ENCODE measurements around the gene ATP8B3.
A peak's percentile ranks its signal among the peaks of the same experiment; 100 is the strongest.

The ATP8B3 gene

DNA sequence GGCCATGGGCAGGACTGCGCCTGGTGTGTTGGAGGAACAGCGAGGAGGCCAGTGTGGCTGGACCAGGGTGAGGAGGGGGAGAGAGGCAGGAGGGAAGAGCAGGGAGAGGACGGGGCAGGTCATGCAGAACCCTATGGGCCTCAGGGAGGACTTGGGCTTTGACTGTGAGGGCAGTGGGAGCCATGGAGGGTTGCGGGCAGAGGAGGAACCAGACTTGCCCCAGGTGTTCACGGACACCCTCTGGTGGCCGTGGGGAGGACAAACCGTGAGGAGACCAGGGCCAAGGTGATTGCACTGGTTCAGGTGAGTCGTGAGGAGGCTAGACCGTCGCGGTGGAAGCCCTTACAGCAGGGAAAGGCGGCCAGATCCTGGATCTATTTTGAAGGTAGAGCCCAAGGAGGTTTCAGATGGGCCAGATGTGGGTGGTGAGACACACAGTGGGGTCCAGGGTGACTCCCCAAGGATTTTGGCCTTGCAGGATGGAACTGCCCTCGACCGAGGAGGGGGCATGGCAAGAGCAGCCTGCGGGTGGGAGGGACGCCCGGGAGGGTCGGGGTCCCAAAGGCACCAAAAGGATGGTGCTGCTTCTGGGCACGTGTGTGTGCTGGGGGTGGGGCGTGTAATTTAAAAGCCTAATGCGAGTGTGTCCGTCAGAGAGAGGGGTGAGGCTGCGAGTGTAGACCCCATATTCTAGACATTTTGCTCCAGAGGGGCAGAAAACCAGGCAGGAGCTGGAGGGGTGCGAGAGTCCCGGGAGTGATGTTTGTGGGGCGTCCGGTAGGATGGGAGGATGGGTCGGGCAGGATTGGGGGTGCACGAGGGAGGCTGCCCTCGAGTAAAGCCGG lies 39.0 kb upstream of the ATP8B3 start:
- DNase-seq = no peak

DNA sequence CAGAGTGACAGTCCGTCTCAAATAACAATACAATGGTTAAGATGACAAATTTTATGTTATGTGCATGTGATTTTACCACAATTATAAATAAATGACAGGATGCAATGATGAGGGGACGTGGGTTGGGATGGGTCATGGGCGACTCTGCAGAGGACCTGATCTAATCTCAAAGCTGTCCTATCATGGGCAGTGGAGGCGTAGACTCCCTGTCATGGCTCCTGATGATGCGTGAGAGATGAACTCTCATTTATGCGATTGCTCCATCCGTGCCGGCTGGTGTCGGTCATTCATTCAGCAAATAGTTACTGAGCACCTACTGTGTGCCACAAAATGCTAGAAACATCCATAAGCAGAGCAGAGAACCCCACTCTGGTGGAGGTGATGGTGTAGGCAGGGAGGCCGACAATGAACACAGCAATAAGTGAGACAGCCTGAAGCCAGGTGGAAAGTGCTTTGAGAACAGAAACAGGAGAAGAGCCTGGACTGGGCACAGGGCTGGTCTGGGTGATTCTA lies 37.9 kb upstream of the ATP8B3 start:
- DNase-seq = no peak

DNA sequence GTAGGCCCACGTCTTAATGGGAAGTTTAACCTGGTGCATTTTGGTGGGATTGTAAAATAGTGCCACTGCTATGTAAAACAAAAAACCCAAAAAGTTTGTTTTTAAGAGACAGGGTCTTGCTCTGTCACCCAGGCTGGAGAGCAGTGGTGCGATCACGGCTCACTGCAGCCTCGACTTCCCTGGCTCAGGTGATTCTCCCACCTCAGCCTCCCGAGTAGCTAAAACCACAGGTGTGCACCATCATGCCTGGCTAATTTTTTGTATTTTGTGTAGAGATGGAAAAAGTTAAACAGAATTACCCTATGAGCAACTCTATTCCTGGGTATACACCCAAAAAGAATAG lies 37.0 kb upstream of the ATP8B3 start:
- no peak for DNase-seq

DNA sequence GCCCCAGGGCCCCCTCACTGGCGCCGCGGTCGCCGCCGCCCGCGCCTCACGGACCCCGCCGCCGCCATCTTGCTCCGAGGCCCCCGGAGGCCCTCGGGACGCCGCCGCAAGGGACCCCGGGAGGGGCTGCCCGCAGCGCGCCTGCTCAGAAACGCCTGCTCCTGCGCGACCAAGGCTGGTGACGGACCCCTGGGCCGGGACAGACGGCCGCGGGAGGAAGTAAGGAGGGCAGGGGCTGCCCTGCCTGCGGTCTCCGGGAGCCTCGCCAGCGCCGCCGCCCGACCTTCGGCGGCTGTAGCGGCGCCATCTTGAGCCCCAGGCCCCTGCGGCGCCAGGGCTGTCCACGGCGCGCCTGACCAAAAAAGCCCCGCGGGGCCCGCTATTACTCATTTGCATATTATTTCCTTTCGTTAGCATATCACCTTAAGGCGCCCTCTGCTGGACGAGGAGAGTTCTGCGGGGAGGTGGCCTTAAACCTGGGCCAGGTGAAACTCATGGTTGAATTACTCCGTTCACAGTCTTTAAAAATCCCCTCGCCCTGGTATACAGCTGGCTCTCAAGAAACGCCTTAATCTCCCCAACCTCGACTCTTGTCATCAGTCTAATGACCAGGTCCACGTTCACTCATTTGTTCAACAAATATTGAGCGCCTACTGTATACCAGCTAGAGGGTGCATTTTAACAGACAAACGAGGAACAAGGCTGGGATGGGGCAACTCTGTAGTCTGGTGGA lies 36.5 kb upstream of the ATP8B3 start, which contains the start of gene REXO1:
Gene REXO1, minus strand, starts transcription at position 85 of the 733 bp plus-strand sequence. CDS start 125 bp downstream, outside the sequence.
- peak; percentile 94 for DNase-seq

DNA sequence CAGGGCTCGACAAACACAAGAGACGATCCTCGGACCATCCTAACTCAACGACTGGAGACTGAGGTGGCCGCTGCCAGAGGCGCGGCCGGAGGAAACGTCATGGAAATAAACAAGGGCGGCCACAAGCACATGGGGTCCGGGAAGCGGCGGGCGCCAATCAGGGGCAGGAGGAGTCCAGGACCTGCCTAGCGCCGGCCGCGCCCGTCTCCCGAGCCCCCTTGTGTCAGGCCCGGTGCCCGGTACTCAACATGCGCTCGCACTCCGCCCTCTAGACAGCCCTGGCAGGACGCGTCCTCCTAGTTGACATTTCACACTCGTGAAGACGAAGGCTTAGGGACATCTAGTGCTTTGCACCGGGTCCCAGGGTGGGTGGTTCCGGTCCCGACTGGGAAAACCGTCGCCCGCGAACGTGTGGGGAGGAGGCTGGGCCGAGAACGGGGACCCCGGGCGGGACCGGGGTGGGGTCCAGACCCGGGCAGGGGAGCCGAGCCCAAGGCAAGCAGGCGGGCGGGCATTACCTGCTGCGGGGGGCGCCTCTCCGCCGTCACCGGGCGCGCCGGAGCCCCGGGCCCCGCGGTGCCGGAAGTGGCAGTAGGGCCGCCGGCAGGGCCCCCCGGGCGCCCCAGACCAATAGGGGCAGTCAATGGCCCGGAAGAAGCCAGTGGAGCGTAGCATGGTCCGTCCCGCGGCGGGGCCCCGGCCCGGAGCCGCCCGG lies 35.8 kb upstream of the ATP8B3 start:
- DNase-seq = peak; percentile 8

DNA sequence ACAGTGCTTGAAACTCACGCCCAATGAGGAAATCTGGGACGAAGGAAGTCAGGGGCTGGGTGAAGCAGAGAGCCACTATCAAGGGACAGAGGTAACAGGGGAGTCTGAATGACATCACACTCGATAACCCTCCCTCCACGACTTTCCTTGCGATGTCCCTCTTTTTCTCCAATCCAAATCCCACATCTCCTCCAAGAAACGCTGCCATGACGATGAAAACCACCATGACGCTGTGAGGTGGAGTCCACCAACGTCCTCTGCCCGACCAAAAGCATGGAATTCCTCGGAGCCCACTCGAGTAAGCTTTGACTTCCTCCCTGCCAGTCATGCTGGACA lies 35.2 kb upstream of the ATP8B3 start:
- DNase-seq = no peak

DNA sequence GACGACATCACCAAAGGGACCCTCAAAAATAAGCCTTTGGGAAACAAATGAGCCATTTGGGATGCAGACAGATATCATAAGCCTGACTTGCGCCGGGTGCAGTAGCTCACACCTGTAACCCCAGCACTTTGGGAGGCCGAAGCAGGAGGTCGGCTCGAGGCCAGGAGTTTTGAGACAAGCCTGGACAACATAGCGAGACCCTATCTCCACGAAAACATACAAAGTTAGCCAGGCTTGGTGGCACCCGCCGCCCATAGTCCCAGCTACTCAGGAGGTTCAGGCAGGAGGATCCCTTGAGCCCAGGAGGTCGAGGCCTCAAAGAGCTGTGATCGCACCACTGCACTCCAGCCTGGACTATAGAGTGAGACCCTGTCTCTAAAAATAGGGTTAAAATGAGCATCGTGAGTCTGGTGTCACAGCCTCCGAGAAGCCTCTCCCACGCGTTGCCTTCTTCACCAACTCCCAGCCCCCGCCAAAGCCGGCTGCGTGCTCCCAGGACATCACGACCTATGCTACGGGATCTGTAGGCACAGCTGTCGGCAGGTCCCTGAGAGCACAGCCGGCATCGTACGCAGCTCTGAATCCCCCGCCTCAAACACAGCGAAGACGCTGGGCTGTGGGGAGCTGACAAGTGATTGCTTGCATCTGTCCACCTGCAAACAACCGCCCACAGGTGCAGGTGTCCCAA lies 34.6 kb upstream of the ATP8B3 start:
- no peak for DNase-seq

DNA sequence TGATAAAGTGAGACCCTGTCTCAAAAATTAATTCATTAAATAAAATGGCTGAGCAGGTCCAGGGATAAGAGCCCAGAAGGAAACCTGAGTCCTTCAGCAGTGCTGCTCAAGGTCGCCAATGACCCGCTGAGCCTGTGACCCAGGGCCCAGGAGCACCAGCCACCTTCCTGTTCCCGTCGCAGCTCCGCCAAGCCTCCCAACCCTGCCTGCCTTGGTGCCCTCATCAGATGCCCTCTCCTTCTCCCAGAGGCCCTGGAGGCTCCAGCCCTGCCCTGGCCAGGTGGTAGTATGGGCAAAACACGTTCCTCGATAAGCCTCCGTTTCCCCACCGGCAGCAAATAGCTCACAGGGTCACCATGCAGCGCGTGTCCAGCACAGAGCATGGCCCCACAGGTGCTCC lies 33.6 kb upstream of the ATP8B3 start:
- no peak for DNase-seq

DNA sequence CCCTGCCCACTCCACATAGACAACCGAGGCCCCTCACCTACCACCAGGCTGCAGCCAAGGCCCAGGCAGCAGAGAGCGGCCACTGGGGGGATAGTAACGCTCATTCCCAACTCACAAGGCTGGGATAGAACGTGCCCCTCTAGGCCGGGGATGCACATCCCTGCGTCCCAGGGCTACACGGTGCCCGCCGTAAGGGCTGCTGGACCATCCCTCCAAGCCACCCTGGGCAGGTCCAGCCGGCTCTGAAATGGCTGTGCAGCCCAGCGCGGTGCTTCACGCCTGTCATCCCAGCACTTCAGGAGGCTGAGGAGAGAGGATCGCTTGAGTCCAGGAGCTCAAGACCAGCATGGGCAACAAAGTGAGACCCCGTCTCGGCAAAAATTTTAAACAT lies 33.0 kb upstream of the ATP8B3 start:
- no peak for DNase-seq

DNA sequence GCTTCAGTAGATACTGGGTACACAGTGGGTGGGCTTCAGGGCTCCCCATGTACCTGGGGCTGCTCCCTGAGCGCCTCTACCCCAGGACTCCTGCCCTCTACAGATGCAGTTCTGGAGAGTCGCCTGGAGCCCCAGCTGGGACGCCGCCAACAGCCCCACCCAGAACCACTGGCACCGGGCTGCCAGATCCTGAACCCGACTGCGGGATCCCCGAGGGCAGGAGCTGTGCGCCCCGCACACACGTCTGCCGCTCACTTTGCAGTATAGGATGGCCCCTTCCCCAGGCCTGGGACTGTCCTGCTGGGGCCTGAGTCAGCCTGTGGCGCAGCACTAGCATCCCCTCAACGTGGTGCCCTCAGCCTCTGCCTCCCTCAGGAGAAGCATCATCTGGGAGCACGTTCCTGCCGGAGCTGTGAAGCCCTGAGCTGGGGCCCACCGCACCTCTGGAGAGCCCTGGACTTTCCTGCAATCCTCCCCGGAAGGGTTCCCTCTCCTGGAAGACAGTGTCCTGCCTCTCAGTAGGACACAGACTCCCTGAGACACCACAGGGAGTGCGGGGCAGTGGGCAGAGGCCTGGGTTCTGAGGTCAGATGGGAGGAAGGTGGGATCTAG lies 32.5 kb upstream of the ATP8B3 start:
- no peak for DNase-seq

DNA sequence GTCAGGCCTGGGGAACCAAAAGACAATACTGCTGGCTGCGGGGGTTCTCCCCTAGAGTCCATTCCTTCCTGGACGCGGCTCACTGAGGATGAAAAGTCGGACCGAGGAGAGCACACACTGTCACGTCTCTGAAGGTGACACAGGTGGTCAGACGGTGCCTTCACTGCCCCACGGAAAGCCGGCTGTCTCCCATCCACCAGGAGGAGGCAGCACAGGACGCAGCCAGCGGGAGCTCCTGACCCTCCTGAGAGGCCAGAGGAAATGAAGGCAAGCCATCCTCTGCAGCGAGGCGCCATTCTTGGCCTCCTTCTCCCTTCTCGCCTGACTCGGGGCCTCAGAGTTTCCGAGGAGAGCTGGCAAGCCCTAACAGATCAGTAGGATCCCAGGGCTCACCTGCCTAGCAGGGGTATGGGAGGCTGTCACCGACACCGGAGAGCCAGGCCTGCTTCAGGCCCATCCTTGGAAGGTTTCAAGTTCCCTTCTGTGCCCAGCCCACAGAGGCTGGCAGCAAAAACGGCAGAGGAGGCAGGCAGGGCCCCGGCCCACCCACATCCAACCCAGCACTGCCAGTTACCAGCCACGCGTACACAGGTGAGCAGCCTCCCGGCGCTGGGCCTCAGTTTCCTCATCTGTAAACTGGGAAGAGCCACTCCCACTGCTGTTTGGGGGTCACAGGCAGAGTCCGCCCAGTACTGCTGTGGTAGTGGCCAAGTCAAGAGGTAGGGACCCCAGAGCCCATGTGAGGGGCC lies 31.7 kb upstream of the ATP8B3 start:
- DNase-seq = no peak

DNA sequence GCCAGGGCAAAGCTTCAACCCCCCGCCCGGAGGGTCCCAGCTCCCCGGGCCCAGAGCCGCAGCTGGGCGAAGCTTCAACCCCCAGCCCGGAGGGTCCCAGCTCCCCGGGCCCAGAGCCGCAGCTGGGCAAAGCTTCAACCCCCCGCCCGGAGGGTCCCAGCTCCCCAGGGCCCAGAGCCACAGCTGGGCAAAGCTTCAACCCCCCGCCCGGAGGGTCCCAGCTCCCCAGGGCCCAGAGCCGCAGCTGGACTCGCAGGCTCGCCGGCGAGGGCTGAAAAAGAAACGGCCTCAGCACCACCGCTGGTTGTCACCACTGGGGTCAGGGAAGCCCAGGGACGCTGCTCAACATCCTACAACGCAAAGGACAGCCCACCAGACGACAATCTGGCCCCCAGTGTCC lies 31.0 kb upstream of the ATP8B3 start:
- DNase-seq = no peak

DNA sequence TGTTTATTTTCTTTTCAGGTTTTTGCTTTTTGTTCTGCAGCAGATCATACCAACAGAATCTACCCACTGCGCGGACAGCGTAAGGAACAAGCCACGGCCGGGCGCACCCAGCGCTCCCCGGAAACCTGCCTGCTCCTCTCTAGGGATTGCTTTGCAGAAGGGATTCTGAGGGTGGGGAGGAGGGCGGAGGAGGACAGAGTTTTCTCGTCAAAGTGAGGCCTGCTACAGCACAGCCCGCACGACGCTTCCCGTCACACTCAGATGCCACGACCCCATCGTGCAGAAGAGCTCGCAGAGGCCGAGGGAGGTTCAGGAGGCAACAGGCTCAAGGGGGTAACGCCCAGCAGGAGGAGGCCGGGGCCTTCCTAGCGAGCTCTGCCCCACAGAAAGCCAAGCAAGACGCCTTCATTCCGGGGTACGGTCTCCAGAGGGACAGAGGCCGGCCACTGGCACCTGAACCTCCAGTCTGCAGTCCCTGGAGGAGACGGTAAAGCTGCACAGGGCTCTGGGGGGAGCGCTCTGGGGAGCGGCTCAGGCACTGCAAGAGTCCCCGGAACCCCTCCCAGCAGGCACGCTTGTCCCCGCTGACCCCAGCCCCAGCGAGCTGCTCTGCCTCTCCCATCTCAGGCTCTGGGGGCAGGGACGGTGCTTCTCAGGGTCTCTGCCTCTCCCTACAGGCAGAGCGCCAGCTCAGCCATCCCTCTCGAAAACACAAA lies 29.3 kb upstream of the ATP8B3 start:
- no peak for DNase-seq

DNA sequence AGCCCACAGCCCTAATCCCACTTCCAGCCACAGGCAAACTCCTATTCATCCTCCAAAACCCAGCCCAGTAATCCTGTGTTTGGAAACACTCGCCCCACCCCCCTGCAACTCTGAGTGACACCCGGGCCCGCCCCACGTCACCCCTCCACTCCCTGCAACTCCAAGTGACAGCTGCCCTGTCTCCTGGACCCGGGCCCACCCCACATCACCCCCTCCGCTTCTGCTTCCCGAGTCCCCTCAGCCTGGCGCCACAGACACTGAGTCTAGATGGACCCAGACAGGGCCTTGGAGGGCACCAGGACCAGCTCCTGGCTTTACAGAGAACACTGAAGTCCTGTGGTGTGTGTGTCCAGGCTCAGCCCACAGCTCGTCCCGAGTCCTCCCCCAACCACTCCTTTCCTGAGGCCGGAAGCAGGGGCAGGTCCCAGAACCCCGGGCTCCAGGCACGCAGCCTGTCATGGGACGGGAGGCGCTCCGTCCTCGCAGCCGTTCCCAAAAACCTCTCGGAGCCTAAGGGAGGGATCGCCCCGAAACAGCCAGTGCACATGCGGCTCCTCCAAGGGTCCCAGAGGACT lies 28.6 kb upstream of the ATP8B3 start:
- no peak for DNase-seq

DNA sequence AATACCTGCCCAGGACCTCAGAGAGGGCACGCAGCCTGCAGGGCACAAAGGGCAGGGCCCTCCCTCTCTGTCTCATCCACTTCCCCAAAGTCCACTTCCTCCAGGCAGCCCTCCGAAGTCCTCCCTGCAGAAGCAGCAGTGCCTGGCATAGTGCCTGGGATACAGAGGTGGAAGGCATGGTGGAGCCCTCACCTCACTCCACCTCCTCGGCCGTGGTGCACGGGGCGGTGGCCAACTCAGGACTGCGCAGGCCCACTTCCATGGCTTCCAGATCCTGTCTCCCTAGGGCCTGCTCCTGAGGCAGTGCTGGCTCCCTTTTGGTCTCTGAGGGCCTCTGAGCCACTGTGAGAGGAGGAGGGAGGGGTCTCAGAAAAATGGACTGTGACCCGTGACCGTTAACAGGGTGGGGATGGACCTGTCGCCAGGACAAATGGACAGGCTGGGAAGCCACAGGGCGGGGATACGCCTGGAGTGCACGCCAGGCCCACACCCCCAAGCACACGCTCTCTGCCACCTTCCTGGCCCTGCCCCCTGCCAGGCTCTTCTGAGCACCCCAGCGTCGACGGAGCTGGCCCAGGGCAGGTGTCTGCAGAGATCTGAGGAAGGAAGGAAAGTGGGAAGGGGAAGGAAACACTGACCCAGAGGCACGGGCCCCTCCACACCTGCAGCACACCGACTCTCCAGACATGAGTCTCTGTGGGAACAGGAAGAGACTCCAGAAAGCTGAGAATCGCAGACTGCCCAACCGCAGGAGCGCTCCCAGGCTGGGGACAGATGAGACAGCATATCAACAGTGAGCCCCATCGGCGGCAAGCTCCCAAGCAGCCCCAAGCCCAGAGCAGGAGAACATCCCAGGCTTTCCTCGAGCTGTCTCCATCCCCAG lies 27.8 kb upstream of the ATP8B3 start:
- DNase-seq = no peak

DNA sequence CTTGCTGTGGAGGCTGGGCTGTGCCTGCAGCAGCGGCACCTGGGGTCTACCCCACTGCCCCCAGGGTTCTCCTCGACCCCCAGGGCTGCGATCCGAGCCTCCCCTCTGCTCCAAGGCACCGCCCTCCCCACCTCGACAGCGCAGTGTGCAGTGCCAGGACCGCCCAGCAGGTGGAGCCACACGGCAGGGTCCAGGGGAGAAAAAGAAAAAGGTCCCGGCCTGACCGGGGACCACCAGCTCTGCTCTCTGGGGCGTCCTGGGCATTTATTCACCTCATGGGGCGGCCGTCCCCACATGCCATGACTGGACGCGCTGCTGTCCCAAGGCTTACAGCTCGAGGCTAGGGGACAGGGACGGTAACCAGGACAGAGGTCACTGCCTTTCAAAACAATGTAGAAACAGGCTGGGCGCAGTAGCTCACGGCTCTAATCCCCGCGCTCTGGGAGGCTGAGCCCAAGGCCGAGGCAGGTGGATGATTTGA lies 25.6 kb upstream of the ATP8B3 start:
- DNase-seq = peak; percentile 10

DNA sequence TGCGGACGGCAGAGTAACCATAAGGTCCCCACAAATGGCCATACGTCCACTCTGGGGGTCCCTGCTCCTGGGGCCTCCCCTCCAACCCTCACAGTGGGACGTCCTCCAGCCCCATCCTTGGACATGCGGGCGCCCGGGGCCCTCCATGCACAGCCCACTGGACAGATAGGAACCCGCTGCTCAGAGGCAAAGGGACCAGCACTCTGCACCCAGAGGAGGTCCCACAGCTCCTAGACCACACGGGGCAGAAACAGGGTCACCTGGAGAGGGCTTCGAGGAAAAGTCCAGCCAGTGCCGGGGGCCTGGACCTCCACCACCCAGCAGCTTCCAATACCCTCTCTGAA lies 25.1 kb upstream of the ATP8B3 start:
- no peak for DNase-seq

DNA sequence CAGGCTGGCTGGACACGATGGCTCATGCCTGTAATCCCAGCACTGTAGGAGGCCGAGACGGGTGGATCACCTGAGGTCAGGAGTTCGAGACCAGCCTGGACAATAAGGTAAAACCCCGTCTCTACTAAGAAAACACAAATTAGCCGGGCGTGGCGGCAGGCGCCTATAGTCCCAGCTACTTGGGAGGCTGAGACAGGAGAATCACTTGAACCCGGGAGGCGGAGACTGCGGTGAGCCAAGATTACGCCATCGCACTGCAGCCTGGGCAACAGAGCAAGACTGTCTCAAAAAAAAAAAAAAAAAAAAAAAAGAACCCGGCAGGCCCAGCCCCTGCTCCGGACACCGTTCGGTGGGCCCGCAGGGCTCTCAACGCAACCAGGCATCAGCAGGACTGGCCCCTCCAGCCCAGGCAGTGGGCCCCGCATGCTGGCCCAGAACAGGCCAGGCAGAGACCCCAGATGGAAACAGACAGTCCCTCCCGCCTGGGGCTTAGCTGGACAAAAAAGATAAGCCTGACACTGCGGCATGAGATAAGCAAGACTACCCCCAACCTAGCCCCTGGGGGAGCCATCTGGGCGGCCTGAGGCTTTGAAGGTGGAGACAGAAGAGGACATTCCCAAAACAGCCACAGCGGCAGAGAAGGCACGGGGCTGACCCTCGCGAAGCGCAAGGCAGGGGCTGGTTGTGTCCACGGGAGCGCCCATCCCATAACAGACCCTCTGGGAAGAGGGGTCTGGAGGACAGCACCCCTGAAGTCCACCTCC lies 24.6 kb upstream of the ATP8B3 start:
- DNase-seq = no peak

DNA sequence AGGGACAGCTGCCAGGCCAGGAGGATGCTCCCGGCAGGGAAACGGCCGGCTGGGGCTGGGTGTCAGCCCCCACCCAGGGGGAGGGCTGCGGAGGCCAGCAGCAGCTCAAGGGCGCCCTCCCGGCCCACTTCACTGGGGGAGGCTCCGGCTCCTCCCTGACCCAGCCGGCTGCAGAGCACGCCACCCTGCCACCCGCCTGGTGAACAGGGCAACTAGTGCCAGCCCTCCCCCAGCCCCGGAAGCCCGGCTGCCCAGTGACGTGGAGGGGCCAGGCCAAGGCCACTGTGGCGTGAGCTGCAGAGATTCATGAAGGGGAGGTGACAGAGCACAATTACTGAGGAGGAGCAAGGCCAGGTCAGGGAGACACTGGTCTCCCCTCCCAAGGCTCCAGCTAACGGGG lies 21.5 kb upstream of the ATP8B3 start:
- no peak for DNase-seq

All from NCI-H1092 treated with DMSO at 0.1 percent for 48 hours (cell line).